Measurements from ENCODE around the gene ALDH3A2. TPM values are rescaled to one million over a fixed set of nuclear protein-coding genes. Genes with fewer than 3 reads are reported as not detected.
"Not testable (repeated sequence)": the region's sequence is repeated elsewhere in the genome, so short reads cannot be mapped to it uniquely, and the experiment has no call there.

ALDH3A2 gene
- total RNA-seq, 1 experiment from 2014 or later = 159 TPM

DNA sequence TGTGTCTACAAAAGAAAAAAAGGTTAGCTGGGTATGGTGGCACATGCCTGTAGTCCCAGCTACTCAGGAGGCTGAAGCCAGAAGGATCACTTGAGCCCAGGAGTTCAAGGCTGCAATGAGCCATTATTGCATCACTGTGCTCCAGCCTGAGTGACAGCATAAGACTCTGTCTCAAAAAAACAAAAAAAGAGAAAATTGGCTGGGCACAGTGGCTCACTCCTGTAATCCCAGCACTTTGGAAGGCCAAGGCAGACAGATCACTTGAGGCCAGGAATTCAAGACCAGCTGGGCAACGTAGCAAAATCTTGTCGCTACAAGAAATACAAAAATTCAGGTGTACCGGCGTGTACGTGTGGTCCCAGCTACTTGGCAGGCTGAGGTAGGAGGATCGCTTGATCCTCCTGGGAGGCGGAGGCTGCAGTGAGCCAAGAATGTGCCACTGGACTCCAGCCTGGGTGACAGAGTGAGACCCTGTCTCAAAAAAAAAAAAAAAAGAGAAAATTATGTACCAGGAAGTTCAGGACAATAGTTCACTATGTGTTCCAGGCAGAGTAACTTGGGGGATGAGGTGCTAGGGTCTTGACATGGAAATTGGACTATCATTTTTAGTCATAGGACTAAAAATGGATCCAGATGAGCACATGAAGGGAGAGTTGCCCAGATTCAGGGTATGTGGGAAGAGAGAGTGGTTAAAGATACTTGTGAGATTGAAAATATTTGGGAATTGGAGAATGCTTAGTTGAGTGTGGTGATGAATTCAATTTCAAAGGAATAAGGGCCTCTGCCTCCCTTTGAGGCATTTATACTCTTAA, 11.0 kb downstream of the ALDH3A2 start:
- no peak for DNase-seq
- Histone ChIP-seq H3K36me3 (replicated peaks; ENCODE audit: control insufficient read depth, insufficient read depth, low read length) (peaks cover 14% of the 10 kb centered on the region), H3K27me3 (ENCODE audit: control insufficient read depth, insufficient read depth, low read length) (no peaks in the 10 kb centered on the region)

GRCh38 chr17:19660219-19660870, 11.8 kb downstream of the ALDH3A2 start:
- H3K36me3 ChIP-seq (replicated peaks; ENCODE audit: control insufficient read depth, insufficient read depth, low read length) = peaks cover 18% of the 10 kb centered on the region

More for the DNA sequence above, 11.0 kb downstream of the ALDH3A2 start:
- no peak overlapping the region for H3K4me3 ChIP-seq (ENCODE audit: insufficient read depth, low read depth, low read length)

GRCh38 chr17:19661121-19661520, 12.6 kb downstream of the ALDH3A2 start:
- H3K36me3 ChIP-seq (replicated peaks; ENCODE audit: control insufficient read depth, insufficient read depth, low read length) = peaks cover 14% of the 10 kb centered on the region

More at GRCh38 chr17:19660219-19660870, 11.8 kb downstream of the ALDH3A2 start:
- DNase-seq = no peak
- Histone ChIP-seq H3K27me3 (ENCODE audit: control insufficient read depth, insufficient read depth, low read length) (no peaks in the 10 kb centered on the region), H3K4me3 (ENCODE audit: insufficient read depth, low read depth, low read length) (no peak overlapping the region)

DNA sequence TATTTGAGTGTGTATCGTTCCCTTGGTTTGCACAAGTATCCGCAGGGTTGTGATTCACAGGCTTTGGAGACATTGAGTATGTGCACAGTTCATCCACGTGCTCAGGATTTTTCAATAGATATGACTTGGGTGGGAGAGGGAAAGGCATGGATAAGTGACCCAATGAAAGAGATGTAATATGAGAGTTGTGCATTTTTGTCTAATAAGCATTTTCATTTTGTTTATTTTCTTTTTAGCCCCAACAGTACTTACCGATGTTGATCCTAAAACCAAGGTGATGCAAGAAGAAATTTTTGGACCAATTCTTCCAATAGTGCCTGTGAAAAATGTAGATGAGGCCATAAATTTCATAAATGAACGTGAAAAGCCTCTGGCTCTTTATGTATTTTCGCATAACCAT, 14.5 kb downstream of the ALDH3A2 start:
- no peak overlapping the region for H3K4me3 ChIP-seq (ENCODE audit: insufficient read depth, low read depth, low read length)
- DNase-seq = no peak
- H3K27me3 ChIP-seq (ENCODE audit: control insufficient read depth, insufficient read depth, low read length) = no peaks in the 10 kb centered on the region
- peaks cover 7% of the 10 kb centered on the region for H3K36me3 ChIP-seq (replicated peaks; ENCODE audit: control insufficient read depth, insufficient read depth, low read length)

More at GRCh38 chr17:19661121-19661520, 12.6 kb downstream of the ALDH3A2 start:
- no peak overlapping the region for H3K4me3 ChIP-seq (ENCODE audit: insufficient read depth, low read depth, low read length)
- H3K27me3 ChIP-seq (ENCODE audit: control insufficient read depth, insufficient read depth, low read length) = no peaks in the 10 kb centered on the region
- DNase-seq = no peak

GRCh38 chr17:19664136-19664820, 15.7 kb downstream of the ALDH3A2 start:
- no peaks in the 10 kb centered on the region for H3K27me3 ChIP-seq (ENCODE audit: control insufficient read depth, insufficient read depth, low read length)
- DNase-seq = no peak

DNA sequence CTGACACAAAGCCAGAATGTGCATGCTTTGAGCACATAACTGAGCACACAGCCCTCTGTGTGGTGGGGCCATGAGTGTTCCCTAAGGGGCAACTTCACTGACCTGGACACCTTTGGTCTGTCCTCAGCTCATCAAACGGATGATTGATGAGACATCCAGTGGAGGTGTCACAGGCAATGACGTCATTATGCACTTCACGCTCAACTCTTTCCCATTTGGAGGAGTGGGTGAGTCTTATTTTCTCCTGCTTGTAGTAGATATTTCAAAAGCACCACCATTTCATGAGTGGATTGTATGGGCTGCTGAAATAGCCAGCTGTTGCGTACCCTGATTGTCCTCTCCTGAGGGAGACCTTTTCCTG, 16.2 kb downstream of the ALDH3A2 start:
- no peaks in the 10 kb centered on the region for H3K27me3 ChIP-seq (ENCODE audit: control insufficient read depth, insufficient read depth, low read length)
- no peak overlapping the region for H3K4me3 ChIP-seq (ENCODE audit: insufficient read depth, low read depth, low read length)
- no peak for DNase-seq
- H3K36me3 ChIP-seq (replicated peaks; ENCODE audit: control insufficient read depth, insufficient read depth, low read length) = peaks cover 7% of the 10 kb centered on the region

More at GRCh38 chr17:19664136-19664820, 15.7 kb downstream of the ALDH3A2 start:
- H3K36me3 ChIP-seq (replicated peaks; ENCODE audit: control insufficient read depth, insufficient read depth, low read length) = peaks cover 7% of the 10 kb centered on the region
- no peak overlapping the region for H3K4me3 ChIP-seq (ENCODE audit: insufficient read depth, low read depth, low read length)

DNA sequence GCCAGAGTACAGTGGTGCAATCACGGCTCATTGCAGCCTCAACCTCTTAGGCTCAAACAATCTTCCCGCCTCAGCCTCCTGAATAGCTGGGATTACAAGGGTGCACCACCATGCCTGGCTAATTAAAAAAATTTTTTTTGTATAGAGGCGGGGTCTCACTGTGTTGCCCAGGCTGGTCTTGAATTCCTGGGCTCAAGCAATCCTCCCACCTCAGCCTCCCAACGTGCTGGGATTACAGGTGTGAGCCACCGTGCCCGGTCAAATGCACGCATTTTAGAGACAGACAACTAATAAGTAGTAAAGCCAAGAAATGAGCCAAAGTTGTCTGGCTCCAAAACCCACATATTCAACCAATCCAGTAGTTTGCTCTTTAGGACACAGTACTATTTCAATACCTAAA, 21.1 kb downstream of the ALDH3A2 start:
- H3K36me3 ChIP-seq (replicated peaks; ENCODE audit: control insufficient read depth, insufficient read depth, low read length) = peaks cover 15% of the 10 kb centered on the region

GRCh38 chr17:19670908-19671307, 22.4 kb downstream of the ALDH3A2 start:
- DNase-seq = no peak
- Histone ChIP-seq H3K4me3 (ENCODE audit: insufficient read depth, low read depth, low read length) (no peak overlapping the region), H3K36me3 (replicated peaks; ENCODE audit: control insufficient read depth, insufficient read depth, low read length) (peaks cover 20% of the 10 kb centered on the region), H3K27me3 (ENCODE audit: control insufficient read depth, insufficient read depth, low read length) (no peaks in the 10 kb centered on the region)

More for the DNA sequence above, 21.1 kb downstream of the ALDH3A2 start:
- not testable (repeated sequence) for H3K4me3 ChIP-seq (ENCODE audit: insufficient read depth, low read depth, low read length); DNase-seq; H3K27me3 ChIP-seq (ENCODE audit: control insufficient read depth, insufficient read depth, low read length)

DNA sequence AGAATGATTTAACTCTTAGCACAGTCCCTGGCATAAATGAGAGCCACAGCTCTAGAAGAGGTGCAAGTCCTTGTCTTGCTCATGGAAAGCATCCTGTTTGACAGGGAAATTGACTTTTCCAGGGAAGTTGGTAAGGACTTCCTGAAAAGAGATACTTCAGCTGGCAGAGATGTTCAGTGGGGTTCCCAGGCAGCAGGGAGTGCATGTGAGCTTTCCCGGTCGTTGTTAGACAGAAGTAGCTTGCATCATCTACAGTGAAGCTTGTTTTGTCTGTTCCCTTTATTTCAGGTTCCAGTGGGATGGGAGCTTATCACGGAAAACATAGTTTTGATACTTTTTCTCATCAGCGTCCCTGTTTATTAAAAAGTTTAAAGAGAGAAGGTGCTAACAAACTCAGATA, 22.9 kb downstream of the ALDH3A2 start:
- H3K4me3 ChIP-seq (ENCODE audit: insufficient read depth, low read depth, low read length) = no peak overlapping the region
- DNase-seq = no peak
- H3K36me3 ChIP-seq (replicated peaks; ENCODE audit: control insufficient read depth, insufficient read depth, low read length) = peaks cover 23% of the 10 kb centered on the region
- H3K27me3 ChIP-seq (ENCODE audit: control insufficient read depth, insufficient read depth, low read length) = no peaks in the 10 kb centered on the region

GRCh38 chr17:19672009-19672750, 23.6 kb downstream of the ALDH3A2 start:
- H3K27me3 ChIP-seq (ENCODE audit: control insufficient read depth, insufficient read depth, low read length) = no peaks in the 10 kb centered on the region
- no peak overlapping the region for H3K4me3 ChIP-seq (ENCODE audit: insufficient read depth, low read depth, low read length)
- no peak for DNase-seq
- H3K36me3 ChIP-seq (replicated peaks; ENCODE audit: control insufficient read depth, insufficient read depth, low read length) = peaks cover 28% of the 10 kb centered on the region

GRCh38 chr17:19673623-19674022, 25.1 kb downstream of the ALDH3A2 start:
- no peak for DNase-seq
- Histone ChIP-seq H3K4me3 (ENCODE audit: insufficient read depth, low read depth, low read length) (no peak overlapping the region), H3K36me3 (replicated peaks; ENCODE audit: control insufficient read depth, insufficient read depth, low read length) (peaks cover 36% of the 10 kb centered on the region), H3K27me3 (ENCODE audit: control insufficient read depth, insufficient read depth, low read length) (no peaks in the 10 kb centered on the region)

DNA sequence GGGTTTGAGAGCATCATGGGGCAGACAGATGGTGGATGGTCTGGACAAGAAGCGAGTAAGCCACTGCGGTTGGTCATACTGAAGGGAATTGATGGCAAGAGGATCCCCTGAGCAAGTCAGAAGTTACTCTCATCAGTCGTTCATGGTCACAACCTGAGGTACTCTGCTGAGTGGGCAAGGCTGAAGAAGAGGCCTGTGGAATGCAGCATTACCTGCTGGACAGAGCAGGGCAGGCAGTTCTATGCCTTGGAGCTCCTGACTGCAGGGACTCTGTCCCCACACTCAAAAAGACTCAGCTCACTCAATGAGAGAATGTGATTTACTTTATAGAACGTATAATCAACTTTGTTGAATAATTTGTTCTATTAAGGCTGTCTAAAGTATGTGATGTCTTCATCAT, 28.3 kb downstream of the ALDH3A2 start:
- no peaks in the 10 kb centered on the region for H3K27me3 ChIP-seq (ENCODE audit: control insufficient read depth, insufficient read depth, low read length)
- no peak overlapping the region for H3K4me3 ChIP-seq (ENCODE audit: insufficient read depth, low read depth, low read length)
- DNase-seq = no peak
- H3K36me3 ChIP-seq (replicated peaks; ENCODE audit: control insufficient read depth, insufficient read depth, low read length) = peaks cover 37% of the 10 kb centered on the region

- H3K4me3 ChIP-seq (ENCODE audit: insufficient read depth, low read depth, low read length) = no peak overlapping the region
- DNase-seq = no peak
- peaks cover 34% of the 10 kb centered on the region for H3K36me3 ChIP-seq (replicated peaks; ENCODE audit: control insufficient read depth, insufficient read depth, low read length)
- H3K27me3 ChIP-seq (ENCODE audit: control insufficient read depth, insufficient read depth, low read length) = no peaks in the 10 kb centered on the region
Measured at GRCh38 chr17:19677736-19678379, 29.3 kb downstream of the ALDH3A2 start.

Data from H7 (cell line).